ENCODE data around the gene DIP2B. TPM values are rescaled to one million over a fixed set of nuclear protein-coding genes. Genes with fewer than 3 reads are reported as not detected.

DIP2B gene
- total RNA-seq, 2 experiments from 2014 or later = 27.8 to 28.2 TPM

DNA sequence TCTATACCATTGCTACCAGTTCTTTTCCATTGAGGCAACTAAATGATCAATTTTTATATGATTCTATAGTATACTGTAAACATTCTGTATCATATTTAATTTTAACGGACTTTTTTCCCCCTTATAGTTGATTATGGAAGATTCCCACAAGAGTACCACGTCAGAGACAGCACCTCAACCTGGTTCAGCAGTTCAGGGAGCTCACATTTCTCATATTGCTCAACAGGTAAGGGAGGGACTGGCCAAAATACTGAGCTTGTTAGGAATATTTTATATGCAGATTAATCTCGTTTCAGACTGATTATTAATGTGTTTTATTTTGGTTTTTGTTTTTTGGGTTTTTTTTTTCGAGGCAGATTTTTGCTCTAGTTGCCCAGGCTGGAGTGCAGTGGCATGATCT, 275.2 kb downstream of the DIP2B start:
- no peak overlapping the region for H3K4me3 Mint-ChIP-seq
- DNase-seq = no peak
- peaks cover 34% of the 10 kb centered on the region for H3K4me1 Mint-ChIP-seq (ENCODE audit: low read depth)
- H3K27me3 Mint-ChIP-seq (ENCODE audit: low read depth) = no peaks in the 10 kb centered on the region
- intact Hi-C loops (cut with micrococcal nuclease) = no loop called here
- no peak overlapping the region for H3K27ac Mint-ChIP-seq
- CTCF ChIA-PET = no interaction called here
- H3K9me3 Mint-ChIP-seq = no peaks in the 10 kb centered on the region
- H3K36me3 Mint-ChIP-seq (ENCODE audit: low read depth) = peaks cover 9% of the 10 kb centered on the region

DNA sequence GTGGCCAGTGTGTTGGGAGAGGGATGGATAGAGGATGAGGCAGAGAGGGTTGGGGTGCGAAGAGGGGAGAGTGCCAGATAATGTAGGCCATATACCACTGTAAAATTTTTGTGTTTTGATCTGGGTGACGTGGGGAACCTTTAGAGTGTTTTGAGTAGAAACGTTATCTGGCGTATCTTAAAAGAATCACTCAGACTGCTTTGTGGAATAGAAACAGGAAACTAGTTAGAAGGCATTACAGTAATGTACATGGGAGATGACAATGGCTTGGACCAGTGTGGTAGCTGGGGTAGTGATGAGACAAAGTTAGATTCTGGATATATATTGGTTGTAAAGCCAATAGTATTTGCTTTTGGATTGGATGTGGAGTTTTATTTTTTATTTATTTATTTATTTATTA, 279.7 kb downstream of the DIP2B start:
- H3K4me1 Mint-ChIP-seq (ENCODE audit: low read depth) = peaks cover 11% of the 10 kb centered on the region
- H3K9me3 Mint-ChIP-seq = no peaks in the 10 kb centered on the region
- intact Hi-C loops (cut with micrococcal nuclease) = no loop called here
- no peaks in the 10 kb centered on the region for H3K27me3 Mint-ChIP-seq (ENCODE audit: low read depth)
- DNase-seq = no peak
- CTCF ChIA-PET = no interaction called here
- H3K27ac Mint-ChIP-seq = no peak overlapping the region
- H3K4me3 Mint-ChIP-seq = no peak overlapping the region
- H3K36me3 Mint-ChIP-seq (ENCODE audit: low read depth) = peaks cover 26% of the 10 kb centered on the region

DNA sequence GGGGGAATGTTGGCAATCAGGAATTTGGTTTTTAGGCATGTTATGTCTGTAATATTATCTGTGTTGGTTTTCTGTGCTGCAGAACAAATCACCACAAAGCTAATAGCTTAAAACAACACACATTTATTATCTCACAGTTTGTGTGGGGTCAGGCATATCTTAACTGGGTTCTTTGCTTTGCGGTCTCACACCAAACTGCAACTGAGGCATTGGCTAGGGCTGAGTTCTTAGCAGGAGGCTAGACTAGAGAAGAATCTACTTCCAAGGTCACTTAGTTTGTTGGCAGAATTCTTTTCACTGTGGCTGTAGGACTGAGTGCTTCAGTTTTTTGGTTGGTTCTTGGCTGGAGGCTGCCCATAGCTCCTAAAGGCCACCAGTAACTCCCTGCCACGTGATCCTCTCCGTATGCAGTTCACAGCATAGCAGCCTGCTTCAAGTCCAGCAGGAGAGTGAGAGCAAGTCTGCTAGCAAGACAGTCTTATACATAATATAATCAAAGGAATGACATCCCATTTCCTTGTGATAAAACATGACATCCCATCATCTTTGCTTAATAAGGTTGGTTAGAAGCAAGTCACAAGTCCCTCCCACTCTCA, 280.7 kb downstream of the DIP2B start:
- intact Hi-C loops (cut with micrococcal nuclease) = no loop called here
- DNase-seq = no peak
- CTCF ChIA-PET = interaction anchor here (1.0 kb wide), 1 partner anchor 40 kb away, joined by 5 read pairs; no protein-coding TSS in a partner anchor
- no peak overlapping the region for H3K4me3 Mint-ChIP-seq
- H3K9me3 Mint-ChIP-seq = no peaks in the 10 kb centered on the region
- peaks cover 25% of the 10 kb centered on the region for H3K36me3 Mint-ChIP-seq (ENCODE audit: low read depth)
- no peaks in the 10 kb centered on the region for H3K27me3 Mint-ChIP-seq (ENCODE audit: low read depth)
- no peak overlapping the region for H3K27ac Mint-ChIP-seq
- H3K4me1 Mint-ChIP-seq (ENCODE audit: low read depth) = peaks cover 12% of the 10 kb centered on the region

DNA sequence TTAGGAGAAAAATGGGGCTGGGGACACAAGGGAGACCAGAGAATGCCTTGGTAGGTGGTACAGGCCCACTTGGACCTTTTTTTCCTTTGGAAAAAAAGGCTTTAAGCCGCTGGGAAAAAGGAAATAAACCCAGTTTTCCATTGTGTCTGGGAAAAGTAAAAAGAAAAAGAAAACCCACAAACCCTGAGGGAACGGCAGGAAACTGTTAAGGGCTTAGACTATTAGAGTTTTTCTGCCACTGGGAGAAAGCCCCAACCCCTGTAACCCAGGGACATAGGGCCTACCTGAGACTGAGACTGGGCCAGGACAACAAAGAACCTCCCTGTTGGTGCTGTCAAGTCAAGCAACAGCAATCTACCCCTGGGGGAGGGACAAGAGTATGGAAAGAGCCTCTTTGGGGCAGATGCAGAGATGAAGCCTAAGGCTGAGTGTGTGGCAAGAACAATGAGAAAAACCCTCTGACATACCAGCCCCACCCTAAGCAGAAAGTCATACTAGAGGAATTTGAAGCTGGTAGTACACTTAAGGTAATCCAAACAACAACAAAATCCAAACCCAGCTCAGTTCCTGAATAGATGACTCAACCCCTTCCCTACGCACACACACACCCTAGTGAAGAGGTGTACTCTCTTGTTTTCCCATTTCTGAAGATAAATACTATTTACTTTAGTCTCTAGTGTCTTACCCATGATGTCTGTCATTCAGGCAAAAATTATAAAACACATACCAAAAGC, 281.9 kb downstream of the DIP2B start:
- Mint-ChIP-seq H3K36me3 (ENCODE audit: low read depth) (peaks cover 27% of the 10 kb centered on the region), H3K4me1 (ENCODE audit: low read depth) (peaks cover 24% of the 10 kb centered on the region), H3K27me3 (ENCODE audit: low read depth) (no peaks in the 10 kb centered on the region), H3K4me3 (no peak overlapping the region), H3K9me3 (no peaks in the 10 kb centered on the region), H3K27ac (no peak overlapping the region)
- intact Hi-C loops (cut with micrococcal nuclease) = no loop called here
- CTCF ChIA-PET = interaction anchor here (1.0 kb wide), 1 partner anchor 39 kb away, joined by 5 read pairs; no protein-coding TSS in a partner anchor
- DNase-seq = no peak

DNA sequence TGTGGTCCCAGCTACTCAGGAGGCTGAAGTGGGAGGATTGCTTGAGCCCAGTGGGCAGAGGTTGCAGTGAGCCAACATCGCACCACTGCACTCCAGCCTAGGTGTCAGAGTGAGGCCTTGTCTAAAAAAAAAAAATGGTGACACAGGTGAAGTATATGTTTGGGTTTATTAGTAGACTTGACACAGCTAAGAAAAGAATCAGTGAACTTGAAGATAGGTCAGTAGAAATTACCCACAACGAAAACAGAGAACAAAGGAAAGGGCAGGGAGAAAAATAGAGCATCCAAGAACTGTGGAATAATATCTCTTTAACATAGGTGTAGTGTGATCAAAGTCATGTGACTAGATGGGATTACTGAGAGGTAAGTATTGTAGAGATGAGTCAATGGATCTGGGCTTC, 282.8 kb downstream of the DIP2B start:
- H3K4me3 Mint-ChIP-seq = no peak overlapping the region
- H3K27ac Mint-ChIP-seq = no peak overlapping the region
- no peak for DNase-seq
- no peaks in the 10 kb centered on the region for H3K9me3 Mint-ChIP-seq
- peaks cover 27% of the 10 kb centered on the region for H3K36me3 Mint-ChIP-seq (ENCODE audit: low read depth)
- intact Hi-C loops (cut with micrococcal nuclease) = no loop called here
- no peaks in the 10 kb centered on the region for H3K27me3 Mint-ChIP-seq (ENCODE audit: low read depth)
- H3K4me1 Mint-ChIP-seq (ENCODE audit: low read depth) = peaks cover 29% of the 10 kb centered on the region
- CTCF ChIA-PET = no interaction called here

DNA sequence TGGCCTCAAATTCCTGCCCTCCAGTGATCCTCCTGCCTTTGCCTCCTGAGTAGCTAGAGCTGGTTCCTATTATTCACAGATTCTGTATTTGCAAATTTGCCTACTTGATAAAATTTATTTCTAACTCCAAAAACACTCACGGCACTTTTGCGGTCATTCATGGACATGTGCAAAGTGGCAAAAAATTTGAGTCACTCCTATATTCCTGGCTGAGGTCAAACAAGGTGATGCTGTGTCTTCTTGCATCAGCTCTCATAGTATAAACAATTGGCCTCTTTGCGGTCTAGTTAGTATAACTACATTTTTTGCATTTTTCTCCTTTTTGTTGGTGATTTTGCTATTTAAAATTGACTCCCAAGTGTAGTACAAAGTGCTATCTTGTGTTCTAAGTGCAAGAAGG, 283.8 kb downstream of the DIP2B start:
- intact Hi-C loops (cut with micrococcal nuclease) = no loop called here
- CTCF ChIA-PET = no interaction called here
- H3K27ac Mint-ChIP-seq = no peak overlapping the region
- H3K4me3 Mint-ChIP-seq = no peak overlapping the region
- H3K36me3 Mint-ChIP-seq (ENCODE audit: low read depth) = peaks cover 27% of the 10 kb centered on the region
- no peaks in the 10 kb centered on the region for H3K27me3 Mint-ChIP-seq (ENCODE audit: low read depth)
- H3K4me1 Mint-ChIP-seq (ENCODE audit: low read depth) = peaks cover 29% of the 10 kb centered on the region
- H3K9me3 Mint-ChIP-seq = no peaks in the 10 kb centered on the region
- DNase-seq = no peak

DNA sequence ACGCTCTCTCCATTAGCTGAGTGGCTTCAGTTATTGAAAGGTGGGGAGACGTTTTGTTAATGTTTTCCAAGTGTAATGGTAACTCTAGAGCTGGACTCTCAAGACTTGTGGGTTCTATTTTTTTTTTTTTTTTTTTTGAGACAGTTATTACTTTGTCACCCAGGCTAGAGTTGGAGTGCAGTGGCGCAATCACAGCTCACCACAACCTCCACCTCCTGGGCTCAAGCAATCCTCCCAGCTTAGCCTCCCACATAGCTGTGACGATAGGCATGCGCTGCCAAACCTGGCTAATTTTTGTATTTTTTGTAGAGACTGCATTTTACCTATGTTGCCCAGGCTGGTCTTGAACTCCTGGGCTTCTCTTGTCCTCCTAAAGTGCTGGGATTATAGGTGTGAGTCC, 285.3 kb downstream of the DIP2B start:
- Mint-ChIP-seq H3K9me3 (no peaks in the 10 kb centered on the region), H3K27me3 (ENCODE audit: low read depth) (no peaks in the 10 kb centered on the region), H3K36me3 (ENCODE audit: low read depth) (peaks cover 23% of the 10 kb centered on the region), H3K4me1 (ENCODE audit: low read depth) (peaks cover 20% of the 10 kb centered on the region), H3K27ac (no peak overlapping the region), H3K4me3 (no peak overlapping the region)
- DNase-seq = no peak
- intact Hi-C loops (cut with micrococcal nuclease) = no loop called here
- CTCF ChIA-PET = interaction anchor here (0.7 kb wide), 1 partner anchor 23 kb away, joined by 8 read pairs; no protein-coding TSS in a partner anchor

Other genes with a start within 250 kb of the DIP2B start
- gene LIMA1, start 221.5 kb upstream of the DIP2B start, total RNA-seq = 10 to 100 TPM; 15.9 to 16.5 TPM
- gene FAM186A, start 108.4 kb upstream of the DIP2B start, total RNA-seq = not detected
- 10 to 100 TPM; 44.7 to 44.9 TPM for gene LARP4, start 104.1 kb upstream of the DIP2B start, total RNA-seq